T47D (cell line): ENCODE measurements around the gene LUZP1.
"Not testable (repeated sequence)": the region's sequence is repeated elsewhere in the genome, so short reads cannot be mapped to it uniquely, and the experiment has no call there.

ENCODE experiments used
- DNase-seq, 2 experiments: peaks; one replicate each; pipeline versions ENCODE4 v3.0.0 to v3.0.0-alpha.2; 2011 to 2012; ENCODE audit warnings: low read depth in 1 of 2, low spot score in 1 of 2
- JUND ChIP-seq: IDR thresholded peaks from 2 replicates; pipeline ENCODE4 v1.6.1; 2012; ENCODE audit warnings: low read depth
- in situ Hi-C: cut with HindIII; loops from 2 replicates; pipeline ENCODE4 v1.10.0; 2016; ENCODE audit warnings: low sequenced_read_pairs, low pct_unique_long_range_greater_than_20kb

LUZP1 gene

GRCh38 chr1:23168445-23169194 is at the start of gene LUZP1:
Gene LUZP1 (minus strand): TSS chr1:23168856.
- TF ChIP-seq JUND = no peak
- DNase-seq = peak; percentile 61 to 87
- in situ Hi-C loops = no loop called here

GRCh38 chr1:23217421-23218115 is 48.9 kb upstream of the LUZP1 start, which contains the start of gene HTR1D:
Gene HTR1D (minus strand): TSS chr1:23217502. CDS start chr1:23194219, 23,283 bp downstream.
- no peak for TF ChIP-seq JUND
- DNase-seq = peak in 1 of 2 experiments; percentile 28
- in situ Hi-C loops = no loop called here

- peak in 1 of 2 experiments; percentile 28 for DNase-seq
- in situ Hi-C loops = no loop called here
- TF ChIP-seq JUND = no peak
These were observed 48.2 kb upstream of the LUZP1 start for GRCh38 chr1:23216771-23217420.

GRCh38 chr1:23215751-23216449 is 47.2 kb upstream of the LUZP1 start:
- no peak for TF ChIP-seq JUND
- in situ Hi-C loops = no loop called here
- DNase-seq = no peak

- DNase-seq = no peak
- no peak for TF ChIP-seq JUND
- in situ Hi-C loops = no loop called here
These were observed 46.6 kb upstream of the LUZP1 start for GRCh38 chr1:23215291-23215690.

GRCh38 chr1:23214640-23215039 is 46.0 kb upstream of the LUZP1 start:
- no peak for TF ChIP-seq JUND
- in situ Hi-C loops = no loop called here
- no peak for DNase-seq

GRCh38 chr1:23211955-23212354 is 43.3 kb upstream of the LUZP1 start:
- no peak for DNase-seq
- in situ Hi-C loops = no loop called here
- TF ChIP-seq JUND = no peak

- no peak for DNase-seq
- no peak for TF ChIP-seq JUND
- in situ Hi-C loops = no loop called here
These were observed 42.3 kb upstream of the LUZP1 start for GRCh38 chr1:23210963-23211362.

GRCh38 chr1:23210351-23210785 is 41.7 kb upstream of the LUZP1 start:
- in situ Hi-C loops = no loop called here
- TF ChIP-seq JUND = no peak
- DNase-seq = peak in 1 of 2 experiments; percentile 26

- in situ Hi-C loops = no loop called here
- TF ChIP-seq JUND = no peak
- DNase-seq = no peak
These were observed 41.1 kb upstream of the LUZP1 start for GRCh38 chr1:23209770-23210169.

- no peak for TF ChIP-seq JUND
- in situ Hi-C loops = no loop called here
- no peak for DNase-seq
These were observed 39.9 kb upstream of the LUZP1 start for GRCh38 chr1:23208527-23208926.

- in situ Hi-C loops, DNase-seq: not testable (repeated sequence)
These were observed 39.1 kb upstream of the LUZP1 start for GRCh38 chr1:23207733-23208132.
